AG04449 (cell line): ENCODE measurements around the gene ZBTB2.

Experiments used
- CTCF ChIA-PET: fragments of 350-600 bp; formaldehyde crosslinking; extraction: SDS; loops from one replicate; lab custom pipeline; 2021; ENCODE audit warnings: antibody characterized with exemption; lab: Yijun Ruan, JAX
- POLR2A ChIA-PET: fragments of 400-600, 350-600 bp; formaldehyde crosslinking; extraction: SDS; loops from one replicate; lab custom pipeline; 2020; ENCODE audit warnings: antibody characterized with exemption, inconsistent platforms; lab: Yijun Ruan, JAX
- DNase-seq: peaks from one replicate; pipeline ENCODE4 v3.0.0-alpha.2; 2010; ENCODE audit warnings: low read depth, low spot score
- H3K4me3 ChIP-seq: 2 replicates; pipeline ENCODE4 v1.5.1; 2011; ENCODE audit warnings: low read depth, mild to moderate bottlenecking, control low read depth, low read length
- CTCF ChIP-seq: IDR thresholded peaks from one replicate; pipeline ENCODE4 v1.5.1; 2011; ENCODE audit warnings: mild to moderate bottlenecking, moderate library complexity, low read length, control low read depth, inconsistent platforms; ENCODE audit not compliant: insufficient read depth; ENCODE audit errors: missing control alignments

The ZBTB2 gene

GRCh38 chr6:151436300-151436699 is 44.9 kb upstream of the ZBTB2 start:
- no peak for TF ChIP-seq CTCF
- DNase-seq: no peak
- ChIA-PET POLR2A (no interaction called here), CTCF (interaction anchor here (1.4 to 7.1 kb wide), 4 partner anchors 9 to 41 kb away, joined by 3 to 67 read pairs (median 8); no protein-coding TSS in a partner anchor)
- no peak overlapping the region for H3K4me3 ChIP-seq

GRCh38 chr6:151434369-151434768 is 43.0 kb upstream of the ZBTB2 start:
- ChIA-PET POLR2A (no interaction called here), CTCF (interaction anchor here (1.0 kb wide), 2 partner anchors 27 to 42 kb away, joined by 3 to 4 read pairs; no protein-coding TSS in a partner anchor)
- no peak for DNase-seq
- no peak for TF ChIP-seq CTCF
- no peak overlapping the region for H3K4me3 ChIP-seq

GRCh38 chr6:151432651-151433050 is 41.3 kb upstream of the ZBTB2 start:
- no peak for TF ChIP-seq CTCF
- ChIA-PET CTCF (interaction anchor here (1.3 kb wide), 1 partner anchor 8 kb away, joined by 3 read pairs; no protein-coding TSS in a partner anchor), POLR2A (no interaction called here)

GRCh38 chr6:151431337-151431736 is 40.0 kb upstream of the ZBTB2 start:
- ChIA-PET POLR2A (no interaction called here), CTCF (interaction anchor here (1.3 kb wide), 1 partner anchor 25 kb away, joined by 4 read pairs; no protein-coding TSS in a partner anchor)
- DNase-seq: no peak
- no peak overlapping the region for H3K4me3 ChIP-seq
- TF ChIP-seq CTCF: no peak

More at GRCh38 chr6:151432651-151433050, 41.3 kb upstream of the ZBTB2 start:
- H3K4me3 ChIP-seq: no peak overlapping the region
- no peak for DNase-seq

GRCh38 chr6:151430886-151431285 is 39.5 kb upstream of the ZBTB2 start:
- no peak for TF ChIP-seq CTCF
- no peak for DNase-seq
- ChIA-PET POLR2A (no interaction called here), CTCF (interaction anchor here (0.8 to 1.6 kb wide), 4 partner anchors 8 to 25 kb away, joined by 3 to 5 read pairs (median 4); partner anchors contain the start of gene RMND1)
- H3K4me3 ChIP-seq: no peak overlapping the region

GRCh38 chr6:151428093-151428735 is 36.9 kb upstream of the ZBTB2 start:
- no peak for TF ChIP-seq CTCF
- no peak for DNase-seq
- no peak overlapping the region for H3K4me3 ChIP-seq
- ChIA-PET POLR2A (no interaction called here), CTCF (interaction anchor here (1.2 kb wide), 1 partner anchor 22 kb away, joined by 4 read pairs; no protein-coding TSS in a partner anchor)
